Measurements from ENCODE around the gene FAM83B. TPM values are rescaled to one million over a fixed set of nuclear protein-coding genes. Genes with fewer than 3 reads are reported as not detected.

FAM83B gene
- total and polyA plus RNA-seq, 2 of the 13 experiments (the other 11 are each of a cell fraction or from before 2014, with no cell fraction given): not detected

DNA sequence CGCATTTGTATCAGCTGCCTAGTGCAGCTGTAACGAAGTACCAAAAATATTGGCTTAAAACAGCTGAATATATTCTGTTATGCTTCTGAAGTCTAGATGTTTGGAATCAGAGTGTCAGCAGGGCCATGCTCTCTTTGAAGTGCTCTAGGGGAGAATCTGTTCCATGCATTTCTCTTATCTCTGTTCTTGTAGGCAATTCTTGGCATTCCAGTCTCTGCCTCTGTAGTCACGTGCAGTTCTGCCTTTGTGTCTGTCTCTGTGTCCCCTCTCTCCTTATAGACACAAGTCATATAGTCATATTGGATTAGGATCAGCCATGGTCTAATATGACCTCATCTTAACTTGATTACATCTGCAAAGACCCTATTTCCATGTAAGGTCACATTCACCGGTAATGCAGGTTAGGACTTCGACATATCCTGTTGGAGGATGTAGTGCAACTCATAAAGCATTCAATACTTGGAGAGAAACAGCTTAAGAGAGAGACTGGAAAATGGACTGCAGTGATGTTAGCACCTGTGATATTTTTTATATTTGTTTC is 18.6 kb downstream of the FAM83B start:
- TF ChIP-seq, protein P1, sequence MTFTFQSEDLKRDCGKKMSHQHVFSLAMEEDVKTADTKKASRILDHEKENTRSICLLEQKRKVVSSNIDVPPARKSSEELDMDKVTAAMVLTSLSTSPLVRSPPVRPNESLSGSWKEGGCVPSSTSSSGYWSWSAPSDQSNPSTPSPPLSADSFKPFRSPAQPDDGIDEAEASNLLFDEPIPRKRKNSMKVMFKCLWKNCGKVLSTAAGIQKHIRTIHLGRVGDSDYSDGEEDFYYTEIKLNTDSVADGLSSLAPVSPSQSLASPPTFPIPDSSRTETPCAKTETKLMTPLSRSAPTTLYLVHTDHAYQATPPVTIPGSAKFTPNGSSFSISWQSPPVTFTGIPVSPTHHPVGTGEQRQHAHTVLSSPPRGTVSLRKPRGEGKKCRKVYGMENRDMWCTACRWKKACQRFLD (CRISPR knock-in tag; IDR thresholded peaks at IDR 0.05; ENCODE audit: borderline replicate concordance): no peak
- TF ChIP-seq, protein P2, sequence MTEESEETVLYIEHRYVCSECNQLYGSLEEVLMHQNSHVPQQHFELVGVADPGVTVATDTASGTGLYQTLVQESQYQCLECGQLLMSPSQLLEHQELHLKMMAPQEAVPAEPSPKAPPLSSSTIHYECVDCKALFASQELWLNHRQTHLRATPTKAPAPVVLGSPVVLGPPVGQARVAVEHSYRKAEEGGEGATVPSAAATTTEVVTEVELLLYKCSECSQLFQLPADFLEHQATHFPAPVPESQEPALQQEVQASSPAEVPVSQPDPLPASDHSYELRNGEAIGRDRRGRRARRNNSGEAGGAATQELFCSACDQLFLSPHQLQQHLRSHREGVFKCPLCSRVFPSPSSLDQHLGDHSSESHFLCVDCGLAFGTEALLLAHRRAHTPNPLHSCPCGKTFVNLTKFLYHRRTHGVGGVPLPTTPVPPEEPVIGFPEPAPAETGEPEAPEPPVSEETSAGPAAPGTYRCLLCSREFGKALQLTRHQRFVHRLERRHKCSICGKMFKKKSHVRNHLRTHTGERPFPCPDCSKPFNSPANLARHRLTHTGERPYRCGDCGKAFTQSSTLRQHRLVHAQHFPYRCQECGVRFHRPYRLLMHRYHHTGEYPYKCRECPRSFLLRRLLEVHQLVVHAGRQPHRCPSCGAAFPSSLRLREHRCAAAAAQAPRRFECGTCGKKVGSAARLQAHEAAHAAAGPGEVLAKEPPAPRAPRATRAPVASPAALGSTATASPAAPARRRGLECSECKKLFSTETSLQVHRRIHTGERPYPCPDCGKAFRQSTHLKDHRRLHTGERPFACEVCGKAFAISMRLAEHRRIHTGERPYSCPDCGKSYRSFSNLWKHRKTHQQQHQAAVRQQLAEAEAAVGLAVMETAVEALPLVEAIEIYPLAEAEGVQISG (CRISPR knock-in tag; IDR thresholded peaks at IDR 0.05): no peak
- TF ChIP-seq ATF7 (IDR thresholded peaks at IDR 0.05): peak; percentile 35; the same call in 1 of the 2 replicates
- TF ChIP-seq ATF7 (CRISPR knock-in tag; IDR thresholded peaks at IDR 0.05): no peak
- Histone ChIP-seq H3K9me3 (ENCODE audit: low read length) (no peaks in the 10 kb centered on the region), H3K4me1 (ENCODE audit: insufficient read depth, low read length) (no peaks in the 10 kb centered on the region), H4K20me1 (ENCODE audit: insufficient read depth, low read length) (no peaks in the 10 kb centered on the region), H3K4me3 (replicated peaks in 1 of 3; ENCODE audit: insufficient read depth in 1 of 3, low read depth in 2 of 3, low read length in 3 of 3) (no peak overlapping the region), H3K9ac (ENCODE audit: insufficient read depth, low read depth, low read length) (no peak overlapping the region), H3K27ac (ENCODE audit: extremely low read length, insufficient read depth, low read length) (no peak overlapping the region), H3K36me3 (replicated peaks in 1 of 2; ENCODE audit: control insufficient read depth in 1 of 2, insufficient read depth in 2 of 2, low read length in 2 of 2) (no peaks in the 10 kb centered on the region), H3K27me3 (ENCODE audit: control insufficient read depth in 1 of 2, insufficient read depth in 2 of 2, low read length in 2 of 2) (no peaks in the 10 kb centered on the region; a peak in 1 of 5 replicates), H2AFZ (ENCODE audit: low read length) (no peak overlapping the region), H3K4me2 (ENCODE audit: low read depth, low read length) (no peak overlapping the region), H3K79me2 (ENCODE audit: insufficient read depth, low read length) (no peaks in the 10 kb centered on the region)
- intact Hi-C loops (cut with micrococcal nuclease; ENCODE audit: unreplicated experiment) (no loop called here), in situ Hi-C loops (cut with HindIII; ENCODE audit: extremely low pct_ligation_motif_present, low pct_unique_long_range_greater_than_20kb) (no loop called here)
- DNase-seq (ENCODE audit: low spot score) (no peak), FAIRE-seq (no peak), ATAC-seq (no peak)
- ChIA-PET CTCF (ENCODE audit: low intra/inter-chr PET ratio, low total read pairs) (no interaction called here), POLR2A (no interaction called here)
- BruUV-seq (replicated peaks): no TSS peak
- 17% methylated on average over 5 of the region's 5 CpGs for WGBS (ENCODE audit: low lambda C conversion rate)

DNA sequence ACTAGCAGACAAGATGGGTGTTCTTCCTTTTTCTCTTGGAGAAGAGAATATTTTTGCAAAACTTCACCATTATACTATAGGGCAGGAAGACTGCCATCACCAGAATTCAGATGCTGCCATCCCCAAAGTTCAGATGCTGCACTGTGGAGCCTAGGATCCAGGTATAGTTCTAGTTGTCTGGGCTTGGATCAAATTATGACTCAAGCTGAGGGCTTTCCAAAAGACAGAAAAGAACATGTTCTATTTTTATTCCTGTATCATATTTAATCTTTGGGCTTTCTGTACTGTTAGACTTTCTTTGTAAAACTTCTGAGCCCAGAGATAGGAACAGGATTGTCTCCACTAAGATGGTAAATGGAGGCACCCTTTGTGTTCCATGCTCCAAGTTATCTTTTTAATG is 22.0 kb downstream of the FAM83B start:
- Histone ChIP-seq H3K9ac (ENCODE audit: insufficient read depth, low read depth, low read length) (no peak overlapping the region), H3K36me3 (replicated peaks in 1 of 2; ENCODE audit: control insufficient read depth in 1 of 2, insufficient read depth in 2 of 2, low read length in 2 of 2) (no peaks in the 10 kb centered on the region), H3K4me1 (ENCODE audit: insufficient read depth, low read length) (no peaks in the 10 kb centered on the region), H4K20me1 (ENCODE audit: insufficient read depth, low read length) (no peaks in the 10 kb centered on the region), H3K9me3 (ENCODE audit: low read length) (no peaks in the 10 kb centered on the region), H3K4me2 (ENCODE audit: low read depth, low read length) (no peak overlapping the region), H3K27ac (ENCODE audit: extremely low read length, insufficient read depth, low read length) (no peak overlapping the region), H3K27me3 (ENCODE audit: control insufficient read depth in 1 of 2, insufficient read depth in 2 of 2, low read length in 2 of 2) (no peaks in the 10 kb centered on the region; a peak in 1 of 5 replicates), H3K4me3 (replicated peaks in 1 of 3; ENCODE audit: insufficient read depth in 1 of 3, low read depth in 2 of 3, low read length in 3 of 3) (no peak overlapping the region), H3K79me2 (ENCODE audit: insufficient read depth, low read length) (no peaks in the 10 kb centered on the region), H2AFZ (ENCODE audit: low read length) (no peak overlapping the region)
- ChIA-PET POLR2A (no interaction called here), CTCF (ENCODE audit: low intra/inter-chr PET ratio, low total read pairs) (no interaction called here)
- ATAC-seq (no peak), DNase-seq (ENCODE audit: low spot score) (no peak), FAIRE-seq (no peak)
- BruUV-seq (replicated peaks): no TSS peak
- in situ Hi-C loops (cut with HindIII; ENCODE audit: extremely low pct_ligation_motif_present, low pct_unique_long_range_greater_than_20kb): no loop called here
- intact Hi-C loops (cut with micrococcal nuclease; ENCODE audit: unreplicated experiment): no loop called here
- TF ChIP-seq, protein P3, sequence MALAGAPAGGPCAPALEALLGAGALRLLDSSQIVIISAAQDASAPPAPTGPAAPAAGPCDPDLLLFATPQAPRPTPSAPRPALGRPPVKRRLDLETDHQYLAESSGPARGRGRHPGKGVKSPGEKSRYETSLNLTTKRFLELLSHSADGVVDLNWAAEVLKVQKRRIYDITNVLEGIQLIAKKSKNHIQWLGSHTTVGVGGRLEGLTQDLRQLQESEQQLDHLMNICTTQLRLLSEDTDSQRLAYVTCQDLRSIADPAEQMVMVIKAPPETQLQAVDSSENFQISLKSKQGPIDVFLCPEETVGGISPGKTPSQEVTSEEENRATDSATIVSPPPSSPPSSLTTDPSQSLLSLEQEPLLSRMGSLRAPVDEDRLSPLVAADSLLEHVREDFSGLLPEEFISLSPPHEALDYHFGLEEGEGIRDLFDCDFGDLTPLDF (CRISPR knock-in tag; IDR thresholded peaks at IDR 0.05): no peak
- TF ChIP-seq ATF7 (IDR thresholded peaks at IDR 0.05) (no peak), ATF7 (CRISPR knock-in tag; IDR thresholded peaks at IDR 0.05) (no peak), NFKB2 (CRISPR knock-in tag; IDR thresholded peaks at IDR 0.05; ENCODE audit: borderline replicate concordance) (no peak), KDM4B (CRISPR knock-in tag; IDR thresholded peaks at IDR 0.05) (no peak), ZNF205 (CRISPR knock-in tag; IDR thresholded peaks at IDR 0.05) (no peak), ZSCAN20 (CRISPR knock-in tag; IDR thresholded peaks at IDR 0.05; ENCODE audit: borderline replicate concordance) (no peak), ZFAT (CRISPR knock-in tag; conservative IDR thresholded peaks at IDR 0.05) (no peak)
- TF ChIP-seq, protein P4, sequence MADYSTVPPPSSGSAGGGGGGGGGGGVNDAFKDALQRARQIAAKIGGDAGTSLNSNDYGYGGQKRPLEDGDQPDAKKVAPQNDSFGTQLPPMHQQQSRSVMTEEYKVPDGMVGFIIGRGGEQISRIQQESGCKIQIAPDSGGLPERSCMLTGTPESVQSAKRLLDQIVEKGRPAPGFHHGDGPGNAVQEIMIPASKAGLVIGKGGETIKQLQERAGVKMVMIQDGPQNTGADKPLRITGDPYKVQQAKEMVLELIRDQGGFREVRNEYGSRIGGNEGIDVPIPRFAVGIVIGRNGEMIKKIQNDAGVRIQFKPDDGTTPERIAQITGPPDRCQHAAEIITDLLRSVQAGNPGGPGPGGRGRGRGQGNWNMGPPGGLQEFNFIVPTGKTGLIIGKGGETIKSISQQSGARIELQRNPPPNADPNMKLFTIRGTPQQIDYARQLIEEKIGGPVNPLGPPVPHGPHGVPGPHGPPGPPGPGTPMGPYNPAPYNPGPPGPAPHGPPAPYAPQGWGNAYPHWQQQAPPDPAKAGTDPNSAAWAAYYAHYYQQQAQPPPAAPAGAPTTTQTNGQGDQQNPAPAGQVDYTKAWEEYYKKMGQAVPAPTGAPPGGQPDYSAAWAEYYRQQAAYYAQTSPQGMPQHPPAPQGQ (CRISPR knock-in tag; IDR thresholded peaks at IDR 0.05; ENCODE audit: borderline replicate concordance): no peak

Data from HepG2 (cell line).